H9 (cell line): Measurements from ENCODE around the gene TMEM248. TPM values are rescaled to one million over a fixed set of nuclear protein-coding genes. Genes with fewer than 3 reads are reported as not detected.

ENCODE experiments used
- DNase-seq: peaks from one replicate; pipeline ENCODE4 v3.0.0-alpha.2; 2017
- H2AFZ ChIP-seq: one replicate; pipeline ENCODE4 v1.6.1; 2013; ENCODE audit warnings: mild to moderate bottlenecking, low read length, control low read depth, moderate library complexity
- H2AK5ac ChIP-seq: 2 replicates; pipeline ENCODE4 v1.6.1; 2013; ENCODE audit warnings: low read length, control low read depth, mixed read lengths; ENCODE audit not compliant: insufficient read length
- H2BK120ac ChIP-seq: one replicate; pipeline ENCODE4 v1.6.1; 2013; ENCODE audit warnings: low read depth, mild to moderate bottlenecking, low read length, control low read depth, inconsistent platforms; ENCODE audit not compliant: poor library complexity, severe bottlenecking
- H2BK12ac ChIP-seq: 2 replicates; pipeline ENCODE4 v1.6.1; 2013; ENCODE audit warnings: low read length, control low read depth, mixed read lengths, low read depth; ENCODE audit not compliant: insufficient read length
- H2BK15ac ChIP-seq: 2 replicates; pipeline ENCODE4 v1.6.1; 2013; ENCODE audit warnings: low read depth, low read length, control low read depth
- H2BK20ac ChIP-seq: one replicate; pipeline ENCODE4 v1.6.1; 2013; ENCODE audit warnings: low read depth, mild to moderate bottlenecking, low read length, control low read depth, inconsistent platforms; ENCODE audit not compliant: poor library complexity, severe bottlenecking
- H2BK5ac ChIP-seq: 2 replicates; pipeline ENCODE4 v1.6.1; 2013; ENCODE audit warnings: low read length, control low read depth, mixed read lengths; ENCODE audit not compliant: insufficient read length
- H3K14ac ChIP-seq: 2 replicates; pipeline ENCODE4 v1.6.1; 2013; ENCODE audit warnings: low read length, control low read depth; ENCODE audit not compliant: insufficient read depth
- H3K18ac ChIP-seq: 2 replicates; pipeline ENCODE4 v1.6.1; 2013; ENCODE audit warnings: low read depth, mild to moderate bottlenecking, mixed read lengths, low read length, control low read depth; ENCODE audit not compliant: insufficient read length
- H3K23ac ChIP-seq: 2 replicates; pipeline ENCODE4 v1.6.1; 2013; ENCODE audit warnings: low read length, control low read depth, mixed read lengths, low read depth; ENCODE audit not compliant: insufficient read length
- H3K23me2 ChIP-seq: 2 replicates; pipeline ENCODE4 v1.6.1; 2013; ENCODE audit warnings: low read depth, mild to moderate bottlenecking, mixed read lengths, low read length, control low read depth; ENCODE audit not compliant: insufficient read length, poor library complexity, severe bottlenecking
- H3K27ac ChIP-seq: 2 replicates; pipeline ENCODE4 v1.5.1; 2013; ENCODE audit warnings: low read length, control low read depth, mixed read lengths, low read depth; ENCODE audit not compliant: insufficient read length
- H3K27me3 ChIP-seq: 2 replicates; pipeline ENCODE4 v1.6.1; 2013; ENCODE audit warnings: low read length, control low read depth, inconsistent platforms; ENCODE audit not compliant: insufficient read depth
- H3K4ac ChIP-seq: 2 replicates; pipeline ENCODE4 v1.6.1; 2013; ENCODE audit warnings: low read depth, mild to moderate bottlenecking, control low read depth, inconsistent platforms, low read length, moderate library complexity
- H3K4me1 ChIP-seq: 2 replicates; pipeline ENCODE4 v1.6.1; 2013; ENCODE audit warnings: low read length, control low read depth, inconsistent platforms; ENCODE audit not compliant: insufficient read depth
- H3K4me2 ChIP-seq: 2 replicates; pipeline ENCODE4 v1.6.1; 2013; ENCODE audit warnings: low read length, control low read depth, mixed read lengths; ENCODE audit not compliant: insufficient read length, insufficient read depth
- H3K56ac ChIP-seq: 2 replicates; pipeline ENCODE4 v1.6.1; 2013; ENCODE audit warnings: low read depth, mild to moderate bottlenecking, mixed read lengths, low read length, control low read depth; ENCODE audit not compliant: insufficient read length
- H3K79me1 ChIP-seq: 2 replicates; pipeline ENCODE4 v1.6.1; 2013; ENCODE audit warnings: low read depth, mild to moderate bottlenecking, moderate library complexity, low read length, control low read depth, inconsistent platforms; ENCODE audit not compliant: insufficient read depth, poor library complexity, severe bottlenecking
- H3K79me2 ChIP-seq: 2 replicates; pipeline ENCODE4 v1.6.1; 2013; ENCODE audit warnings: low read length, control low read depth, inconsistent platforms; ENCODE audit not compliant: insufficient read depth
- H3K9ac ChIP-seq: 2 replicates; pipeline ENCODE4 v1.6.1; 2013; ENCODE audit warnings: low read length, control low read depth, mixed read lengths; ENCODE audit not compliant: insufficient read length; ENCODE audit errors: extremely low read depth
- H3K9me3 ChIP-seq: one replicate; pipeline ENCODE4 v1.6.1; 2013; ENCODE audit warnings: low read depth, low read length, inconsistent platforms; ENCODE audit not compliant: control insufficient read depth
- H3T11ph ChIP-seq: one replicate; pipeline ENCODE4 v1.6.1; 2013; ENCODE audit warnings: mild to moderate bottlenecking, low read length, control low read depth, inconsistent platforms
- H4K20me1 ChIP-seq: one replicate; pipeline ENCODE4 v1.6.1; 2013; ENCODE audit not compliant: control insufficient read depth, insufficient read length, insufficient read depth
- H4K5ac ChIP-seq: 2 replicates; pipeline ENCODE4 v1.6.1; 2013; ENCODE audit warnings: low read depth, mild to moderate bottlenecking, mixed read lengths, low read length, control low read depth; ENCODE audit not compliant: insufficient read length
- H4K8ac ChIP-seq: replicated peaks from 2 replicates; pipeline ENCODE4 v1.6.1; 2013; ENCODE audit warnings: low read length, control low read depth, mixed read lengths, low read depth; ENCODE audit not compliant: insufficient read length
- H4K91ac ChIP-seq: 2 replicates; pipeline ENCODE4 v1.6.1; 2013; ENCODE audit warnings: low read depth, mild to moderate bottlenecking, moderate library complexity, mixed read lengths, low read length, control low read depth; ENCODE audit not compliant: insufficient read length
- H3K27ac Mint-ChIP-seq, 3 experiments: 2 replicates in 2 of 3; 3 replicates in 1 of 3; pipeline ENCODE4 v1.8.0; 2020 to 2021; ENCODE audit warnings: mixed read lengths in 3 of 3, mild to moderate bottlenecking in 1 of 3, moderate library complexity in 1 of 3
- H3K27me3 Mint-ChIP-seq: 2 replicates; pipeline ENCODE4 v1.8.0; 2021; ENCODE audit warnings: low read depth, mild to moderate bottlenecking, moderate library complexity, mixed read lengths
- H3K36me3 Mint-ChIP-seq, 3 experiments: 2 replicates in 2 of 3; 3 replicates in 1 of 3; pipeline ENCODE4 v1.8.0; 2020 to 2021; ENCODE audit warnings: low read depth in 3 of 3, mixed read lengths in 3 of 3; ENCODE audit not compliant: insufficient read depth in 1 of 3
- H3K4me1 Mint-ChIP-seq, 2 experiments: 2 replicates each; pipeline ENCODE4 v1.8.0; 2020; ENCODE audit warnings: mixed read lengths in 2 of 2
- H3K4me3 Mint-ChIP-seq, 2 experiments: 2 replicates in 1 of 2; 3 replicates in 1 of 2; pipeline ENCODE4 v1.8.0; 2020 to 2021; ENCODE audit warnings: mild to moderate bottlenecking in 2 of 2, mixed read lengths in 2 of 2, moderate library complexity in 1 of 2
- H3K9me3 Mint-ChIP-seq, 2 experiments: 2 replicates in 1 of 2; 3 replicates in 1 of 2; pipeline ENCODE4 v1.8.0; 2020; ENCODE audit warnings: mild to moderate bottlenecking in 2 of 2, mixed read lengths in 2 of 2, moderate library complexity in 1 of 2
- WGBS: extraction: QIAGEN DNeasy Blood & Tissue Kit; methylation state at CpG from one replicate; pipeline ENCODE4 v1.1.7; 2013; ENCODE audit warnings: missing lambda C conversion rate, low lambda C conversion rate, mixed read lengths; ENCODE audit not compliant: insufficient read length; ENCODE audit errors: extremely low coverage; 5-methylcytosine and 5-hydroxymethylcytosine counted together
- total RNA-seq: library from RNA; stranded (reverse); gene quantifications from 2 replicates; pipeline ENCODE4 v1.2.1, GENCODE V29; 2021
- TF ChIP-seq, protein P1 (sequence below): fragments of 200-600 bp; sonication (generic); conservative IDR thresholded peaks from 3 replicates; pipeline ENCODE4 v1.8.0; 2021; ENCODE audit warnings: antibody characterized with exemption, mild to moderate bottlenecking

The TMEM248 gene
- total RNA-seq, 1 experiment from 2014 or later: 74.2 TPM

DNA sequence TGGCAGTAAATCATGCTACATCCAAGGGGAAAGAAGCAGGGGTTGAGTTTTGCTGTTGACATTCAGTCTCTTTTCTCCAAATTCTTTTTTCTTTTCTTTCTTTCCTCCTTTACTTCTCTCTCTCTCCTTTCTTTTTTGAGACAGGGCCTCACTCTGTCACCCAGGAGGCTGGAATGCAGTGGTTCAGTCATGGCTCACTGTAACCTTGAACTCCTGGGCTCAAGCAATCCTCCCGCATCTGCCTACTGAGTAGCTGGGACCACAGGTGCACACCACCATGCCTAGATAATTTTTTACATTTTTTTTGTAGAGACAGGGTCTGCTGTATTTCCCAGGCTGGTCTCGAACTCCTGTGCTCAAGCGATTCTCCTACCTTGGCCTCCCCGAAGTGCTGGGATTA is 39.2 kb downstream of the TMEM248 start:
- Histone ChIP-seq H2BK12ac (no peak overlapping the region), H3K79me1 (no peaks in the 10 kb centered on the region), H4K5ac (no peak overlapping the region), H3K27ac (no peak overlapping the region), H4K91ac (no peak overlapping the region), H4K8ac (no peak overlapping the region), H3K9ac (no peak overlapping the region), H3K4ac (no peak overlapping the region), H2BK20ac (no peak overlapping the region), H3K56ac (no peak overlapping the region), H3K23ac (no peak overlapping the region), H3K14ac (no peak overlapping the region), H3K4me1 (no peaks in the 10 kb centered on the region), H2BK15ac (no peak overlapping the region), H2BK5ac (no peak overlapping the region), H3K27me3 (no peaks in the 10 kb centered on the region), H3K9me3 (no peaks in the 10 kb centered on the region), H4K20me1 (no peaks in the 10 kb centered on the region), H3T11ph (no peak overlapping the region), H3K79me2 (no peaks in the 10 kb centered on the region), H3K4me2 (no peak overlapping the region), H3K18ac (no peak overlapping the region), H2AK5ac (no peak overlapping the region), H2AFZ (no peak overlapping the region), H2BK120ac (no peak overlapping the region), H3K23me2 (no peaks in the 10 kb centered on the region)
- no peaks in the 10 kb centered on the region for H3K27me3 Mint-ChIP-seq
- H3K4me3 Mint-ChIP-seq: no peak overlapping the region
- DNase-seq: no peak
- TF ChIP-seq, protein P1, sequence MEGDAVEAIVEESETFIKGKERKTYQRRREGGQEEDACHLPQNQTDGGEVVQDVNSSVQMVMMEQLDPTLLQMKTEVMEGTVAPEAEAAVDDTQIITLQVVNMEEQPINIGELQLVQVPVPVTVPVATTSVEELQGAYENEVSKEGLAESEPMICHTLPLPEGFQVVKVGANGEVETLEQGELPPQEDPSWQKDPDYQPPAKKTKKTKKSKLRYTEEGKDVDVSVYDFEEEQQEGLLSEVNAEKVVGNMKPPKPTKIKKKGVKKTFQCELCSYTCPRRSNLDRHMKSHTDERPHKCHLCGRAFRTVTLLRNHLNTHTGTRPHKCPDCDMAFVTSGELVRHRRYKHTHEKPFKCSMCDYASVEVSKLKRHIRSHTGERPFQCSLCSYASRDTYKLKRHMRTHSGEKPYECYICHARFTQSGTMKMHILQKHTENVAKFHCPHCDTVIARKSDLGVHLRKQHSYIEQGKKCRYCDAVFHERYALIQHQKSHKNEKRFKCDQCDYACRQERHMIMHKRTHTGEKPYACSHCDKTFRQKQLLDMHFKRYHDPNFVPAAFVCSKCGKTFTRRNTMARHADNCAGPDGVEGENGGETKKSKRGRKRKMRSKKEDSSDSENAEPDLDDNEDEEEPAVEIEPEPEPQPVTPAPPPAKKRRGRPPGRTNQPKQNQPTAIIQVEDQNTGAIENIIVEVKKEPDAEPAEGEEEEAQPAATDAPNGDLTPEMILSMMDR: no peak
- peaks cover 6 to 38% (median 36%) of the 10 kb centered on the region in 3 experiments; a peak in 5 of 7 replicates for H3K36me3 Mint-ChIP-seq
- H3K9me3 Mint-ChIP-seq: peaks cover 3 to 4% of the 10 kb centered on the region in 2 experiments
- H3K27ac Mint-ChIP-seq: no peak overlapping the region; a peak in 1 of 7 replicates
- H3K4me1 Mint-ChIP-seq: no peaks in the 10 kb centered on the region
- WGBS: no CpG with 5 or more reads among the region's 4 CpGs
